ENCODE measurements around the gene PFDN2. TPM values are rescaled to one million over a fixed set of nuclear protein-coding genes. Genes with fewer than 3 reads are reported as not detected.

PFDN2 gene
- total and polyA plus RNA-seq, 2 of the 8 experiments (the other 6 are each of a cell fraction or from before 2014, with no cell fraction given): 66.2 to 71.2 TPM

DNA sequence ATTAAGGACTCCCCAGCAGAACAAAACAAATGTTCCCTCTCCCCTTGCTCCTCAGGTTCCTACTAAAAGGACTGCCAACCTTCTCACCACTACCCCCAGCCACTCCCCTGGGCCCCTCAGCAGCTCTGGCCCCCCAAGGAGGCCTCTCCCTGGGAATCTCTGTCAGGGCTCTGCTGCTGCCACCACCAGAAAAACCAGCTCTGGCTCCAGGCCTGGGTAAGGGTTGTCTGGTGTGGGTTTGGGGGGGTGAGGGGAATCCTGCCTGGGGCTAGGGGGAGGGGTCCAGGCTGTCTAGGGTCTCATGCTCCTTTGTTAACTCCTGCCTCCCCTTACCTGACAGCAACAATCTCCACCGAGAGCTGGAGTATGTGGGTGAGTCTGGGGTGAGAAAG lies 33.2 kb downstream of the PFDN2 start:
- Histone ChIP-seq H4K8ac (ENCODE audit: extremely low read depth, insufficient read depth, low read length) (no peak overlapping the region), H2BK15ac (ENCODE audit: low read length) (no peak overlapping the region), H3K23ac (ENCODE audit: insufficient read length) (no peak overlapping the region), H3K23me2 (ENCODE audit: low read depth, low read length) (peaks cover 2% of the 10 kb centered on the region; the same call in 1 of the 2 replicates), H2BK5ac (ENCODE audit: low read depth, low read length) (no peak overlapping the region), H2BK12ac (ENCODE audit: low read depth, low read length) (no peak overlapping the region), H2BK20ac (ENCODE audit: low read length) (no peak overlapping the region), H4K91ac (replicated peaks; ENCODE audit: insufficient read length, low read length) (no peak overlapping the region), H4K5ac (ENCODE audit: insufficient read length, low read depth, low read length) (no peak overlapping the region), H3K4me2 (ENCODE audit: insufficient read depth in 1 of 2, low read depth in 2 of 2, low read length in 2 of 2) (no peak overlapping the region), H3K4me1 (replicated peaks in 1 of 4; ENCODE audit: control insufficient read depth in 3 of 4, insufficient read depth in 4 of 4, low read length in 3 of 4) (peaks cover 0 to 11% (median 0%) of the 10 kb centered on the region in 4 experiments; a peak in 4 of 7 replicates), H3K4me3 (ENCODE audit: extremely low read depth in 1 of 4, insufficient read depth in 2 of 4, low read depth in 3 of 4, low read length in 4 of 4) (no peak overlapping the region), H3K4ac (replicated peaks; ENCODE audit: insufficient read length, low read depth, low read length) (no peak overlapping the region), H2BK120ac (replicated peaks; ENCODE audit: low read depth, low read length) (no peak overlapping the region), H3K18ac (ENCODE audit: extremely low read depth, low read length) (no peak overlapping the region), H3K27ac (ENCODE audit: low read depth, low read length) (no peak overlapping the region), H3K27me3 (replicated peaks in 1 of 4; ENCODE audit: control insufficient read depth in 3 of 4, extremely low read depth in 1 of 4, insufficient read depth in 3 of 4, low read length in 3 of 4) (no peaks in the 10 kb centered on the region), H3K36me3 (ENCODE audit: control insufficient read depth in 2 of 4, insufficient read depth in 4 of 4, low read length in 3 of 4) (no peaks in the 10 kb centered on the region), H2AK5ac (ENCODE audit: low read depth, low read length) (no peak overlapping the region), H2AFZ (ENCODE audit: low read length) (no peak overlapping the region), H3K79me1 (ENCODE audit: low read depth, low read length) (no peaks in the 10 kb centered on the region), H3K79me2 (ENCODE audit: control insufficient read depth in 1 of 2, insufficient read depth in 2 of 2, low read length in 2 of 2) (no peaks in the 10 kb centered on the region), H4K20me1 (replicated peaks in 1 of 2; ENCODE audit: control insufficient read depth in 1 of 2, insufficient read depth in 2 of 2, low read length in 2 of 2) (no peaks in the 10 kb centered on the region), H3K9me3 (ENCODE audit: insufficient read depth in 2 of 2, low read depth in 1 of 2, low read length in 1 of 2) (no peaks in the 10 kb centered on the region), H3K56ac (replicated peaks; ENCODE audit: insufficient read length, low read depth, low read length) (no peak overlapping the region), H3K14ac (ENCODE audit: insufficient read length) (no peak overlapping the region), H3K9ac (replicated peaks in 1 of 4; ENCODE audit: extremely low read depth in 1 of 4, low read depth in 3 of 4, low read length in 3 of 4) (no peak overlapping the region)
- POLR2A ChIA-PET (ENCODE audit: partially characterized antibody): interaction anchor here (1.4 to 1.9 kb wide), 3 partner anchors 10 to 15 kb away, joined by 4 to 7 read pairs (median 5); partner anchors contain the start of genes ARHGAP30 and KLHDC9
- FAIRE-seq (no peak), DNase-seq (ENCODE audit: low read depth in 1 of 2, low spot score in 2 of 2) (no peak)
- CTCF ChIA-PET (ENCODE audit: partially characterized antibody): interaction anchor here (1.1 to 11.9 kb wide), 4 partner anchors 12 to 43 kb away, joined by 3 to 156 read pairs (median 50); partner anchors contain the start of genes ARHGAP30 and KLHDC9
- 67% methylated on average over 1 of the region's 1 CpG; no CpG with 5 or more reads in 1 of the 2 experiments for WGBS, 2 experiments (ENCODE audit: extremely low coverage in 1 of 2, insufficient coverage in 1 of 2, insufficient read length in 1 of 2, insufficient replicate concordance in 2 of 2, low coverage in 1 of 2, low lambda C conversion rate in 2 of 2, missing lambda C conversion rate in 1 of 2)
- TF ChIP-seq TAF7 (optimal IDR thresholded peaks at IDR 0.05; ENCODE audit: borderline replicate concordance, low read depth, low read length) (no peak), BACH1 (IDR thresholded peaks at IDR 0.05; ENCODE audit: low read length) (no peak), RNF2 (IDR thresholded peaks at IDR 0.05; ENCODE audit: borderline replicate concordance, low read depth, low read length, missing control alignments, poor library complexity, severe bottlenecking) (no peak), CHD1 (IDR thresholded peaks at IDR 0.05; ENCODE audit: low read depth, low read length) (no peak), EP300 (IDR thresholded peaks at IDR 0.05; ENCODE audit: borderline replicate concordance in 1 of 2, low read depth in 2 of 2, low read length in 2 of 2) (no peak), PHF8 (conservative IDR thresholded peaks at IDR 0.05; ENCODE audit: low read depth, low read length) (no peak)
- TF ChIP-seq, protein P1, sequence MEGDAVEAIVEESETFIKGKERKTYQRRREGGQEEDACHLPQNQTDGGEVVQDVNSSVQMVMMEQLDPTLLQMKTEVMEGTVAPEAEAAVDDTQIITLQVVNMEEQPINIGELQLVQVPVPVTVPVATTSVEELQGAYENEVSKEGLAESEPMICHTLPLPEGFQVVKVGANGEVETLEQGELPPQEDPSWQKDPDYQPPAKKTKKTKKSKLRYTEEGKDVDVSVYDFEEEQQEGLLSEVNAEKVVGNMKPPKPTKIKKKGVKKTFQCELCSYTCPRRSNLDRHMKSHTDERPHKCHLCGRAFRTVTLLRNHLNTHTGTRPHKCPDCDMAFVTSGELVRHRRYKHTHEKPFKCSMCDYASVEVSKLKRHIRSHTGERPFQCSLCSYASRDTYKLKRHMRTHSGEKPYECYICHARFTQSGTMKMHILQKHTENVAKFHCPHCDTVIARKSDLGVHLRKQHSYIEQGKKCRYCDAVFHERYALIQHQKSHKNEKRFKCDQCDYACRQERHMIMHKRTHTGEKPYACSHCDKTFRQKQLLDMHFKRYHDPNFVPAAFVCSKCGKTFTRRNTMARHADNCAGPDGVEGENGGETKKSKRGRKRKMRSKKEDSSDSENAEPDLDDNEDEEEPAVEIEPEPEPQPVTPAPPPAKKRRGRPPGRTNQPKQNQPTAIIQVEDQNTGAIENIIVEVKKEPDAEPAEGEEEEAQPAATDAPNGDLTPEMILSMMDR (IDR thresholded peaks at IDR 0.05; ENCODE audit: control extremely low read depth in 1 of 3, insufficient read depth in 1 of 3, low read depth in 1 of 3, low read length in 3 of 3): no peak

All from H1 (cell line).